Breast epithelium (tissue), 3 donors: ENCODE results near the gene PML.

ENCODE experiments used
- CTCF ChIP-seq, 3 donors: fragments of 450-650 bp; IDR thresholded peaks; one replicate each; pipeline ENCODE4 v1.5.1; 2016 to 2017; ENCODE audit warnings: antibody characterized with exemption in 3 of 3, mild to moderate bottlenecking in 3 of 3, moderate library complexity in 3 of 3
- POLR2A ChIP-seq: fragments of 450-650 bp; IDR thresholded peaks from one replicate; pipeline ENCODE4 v1.6.1; 2016; ENCODE audit warnings: antibody characterized with exemption, mild to moderate bottlenecking, moderate library complexity
- POLR2AphosphoS5 ChIP-seq, 3 donors: sonication (generic); formaldehyde crosslinking; IDR thresholded peaks; one replicate each; pipeline ENCODE4 v1.6.1; 2017; ENCODE audit warnings: antibody characterized with exemption in 3 of 3

GRCh38 chr15:73968461-73968860 is 26.1 kb upstream of the PML start:
- no peak for TF ChIP-seq POLR2A
- TF ChIP-seq CTCF (IDR thresholded peaks at IDR 0.05) = no peak
- no peak for TF ChIP-seq POLR2AphosphoS5 (IDR thresholded peaks at IDR 0.05)
